Colonic mucosa (tissue), 4 donors: ENCODE measurements around the gene INSIG1. TPM values are rescaled to one million over a fixed set of nuclear protein-coding genes. Genes with fewer than 3 reads are reported as not detected.

Source experiments
- DNase-seq: peaks from one replicate; pipeline ENCODE4 v3.0.0-alpha.2; 2020
- H3K27ac ChIP-seq: fragments of 200-600 bp; one replicate; pipeline ENCODE4 v1.8.0; 2021
- H3K27me3 ChIP-seq: fragments of 200-600 bp; one replicate; pipeline ENCODE4 v1.8.0; 2021
- H3K36me3 ChIP-seq: fragments of 200-600 bp; one replicate; pipeline ENCODE4 v1.8.0; 2021
- H3K4me1 ChIP-seq: fragments of 200-600 bp; one replicate; pipeline ENCODE4 v1.8.0; 2021; ENCODE audit warnings: mild to moderate bottlenecking
- H3K4me3 ChIP-seq: fragments of 200-600 bp; one replicate; pipeline ENCODE4 v1.8.0; 2021
- H3K9ac ChIP-seq, 2 donors: one replicate each; pipeline ENCODE4 v1.7.0; 2013; ENCODE audit warnings: control low read depth in 2 of 2, low read depth in 2 of 2, low read length in 2 of 2
- H3K9me3 ChIP-seq: fragments of 200-600 bp; one replicate; pipeline ENCODE4 v1.8.0; 2021
- CTCF ChIP-seq: fragments of 200-600 bp; IDR thresholded peaks from one replicate; pipeline ENCODE4 v1.8.0; 2022; ENCODE audit warnings: antibody characterized with exemption, mild to moderate bottlenecking
- intact Hi-C: fragments of 100-400 bp; cut with DNase I; formaldehyde crosslinking; loops from one replicate; pipeline ENCODE4 v1.14.1; 2022
- total RNA-seq, 2 donors: library from RNA; stranded (reverse); fragmentation: NEBNext Ultra II Directional in 1 of 2; extraction: Animal tissue kit (Norgen Biotek cat#: 25700) in 1 of 2; gene quantifications; one replicate each; pipeline ENCODE4 v1.2.1, GENCODE V29; 2021
- donor health status: healthy.
- donor health status: DM: no; HTN: no; CAD: no.
- donor health status: DM: no; HTN: no; CAD: no.

The INSIG1 gene
- total RNA-seq, 2 donors from 2014 or later, result 72.1 to 232 TPM

- Histone ChIP-seq H3K4me3 (no peak overlapping the region), H3K36me3 (no peaks in the 10 kb centered on the region), H3K9ac (no peak overlapping the region), H3K9me3 (no peaks in the 10 kb centered on the region), H3K27me3 (no peaks in the 10 kb centered on the region), H3K4me1 (no peaks in the 10 kb centered on the region), H3K27ac (no peak overlapping the region)
- intact Hi-C loops, result no loop called here
- no peak for DNase-seq
- no peak for TF ChIP-seq CTCF
Measured at GRCh38 chr7:155265961-155266360, 31.7 kb upstream of the INSIG1 start.

- Histone ChIP-seq H3K27me3 (no peaks in the 10 kb centered on the region), H3K27ac (no peak overlapping the region), H3K4me3 (no peak overlapping the region), H3K4me1 (no peaks in the 10 kb centered on the region), H3K9me3 (no peaks in the 10 kb centered on the region), H3K9ac (no peak overlapping the region), H3K36me3 (no peaks in the 10 kb centered on the region)
- DNase-seq, result no peak
- intact Hi-C loops, result no loop called here
- TF ChIP-seq CTCF, result no peak
Measured at GRCh38 chr7:155266440-155266839, 31.2 kb upstream of the INSIG1 start.

GRCh38 chr7:155267023-155267422, 30.7 kb upstream of the INSIG1 start:
- no peaks in the 10 kb centered on the region for H3K9me3 ChIP-seq
- H3K27ac ChIP-seq, result no peak overlapping the region
- H3K36me3 ChIP-seq, result no peaks in the 10 kb centered on the region
- intact Hi-C loops, result no loop called here
- H3K9ac ChIP-seq, result no peak overlapping the region
- no peaks in the 10 kb centered on the region for H3K27me3 ChIP-seq
- H3K4me1 ChIP-seq, result no peaks in the 10 kb centered on the region
- no peak overlapping the region for H3K4me3 ChIP-seq
- no peak for DNase-seq
- TF ChIP-seq CTCF, result no peak

GRCh38 chr7:155267436-155267835, 30.2 kb upstream of the INSIG1 start:
- H3K9ac ChIP-seq, result no peak overlapping the region
- no peak overlapping the region for H3K27ac ChIP-seq
- no peak for TF ChIP-seq CTCF
- H3K9me3 ChIP-seq, result no peaks in the 10 kb centered on the region
- no peaks in the 10 kb centered on the region for H3K4me1 ChIP-seq
- no peak for DNase-seq
- no peaks in the 10 kb centered on the region for H3K27me3 ChIP-seq
- H3K4me3 ChIP-seq, result no peak overlapping the region
- intact Hi-C loops, result no loop called here
- no peaks in the 10 kb centered on the region for H3K36me3 ChIP-seq

GRCh38 chr7:155268211-155268610, 29.5 kb upstream of the INSIG1 start:
- H3K9ac ChIP-seq, result no peak overlapping the region
- no peaks in the 10 kb centered on the region for H3K27me3 ChIP-seq
- DNase-seq, result no peak
- intact Hi-C loops, result no loop called here
- no peaks in the 10 kb centered on the region for H3K4me1 ChIP-seq
- H3K9me3 ChIP-seq, result no peaks in the 10 kb centered on the region
- H3K36me3 ChIP-seq, result no peaks in the 10 kb centered on the region
- no peak for TF ChIP-seq CTCF
- H3K4me3 ChIP-seq, result no peak overlapping the region
- H3K27ac ChIP-seq, result no peak overlapping the region
